Adipose tissue (tissue), 3 donors: ENCODE data around the gene ENGASE. TPM values are rescaled to one million over a fixed set of nuclear protein-coding genes. Genes with fewer than 3 reads are reported as not detected.

Experiments
- H3K27ac ChIP-seq: one replicate; pipeline ENCODE4 v1.5.1; 2013; ENCODE audit warnings: low read depth, low read length
- WGBS, 3 donors: extraction: QIAGEN DNeasy Blood & Tissue Kit; methylation state at CpG; one replicate each; pipeline ENCODE4 v1.1.7; 2013; 5-methylcytosine and 5-hydroxymethylcytosine counted together
- polyA plus RNA-seq, 3 donors: library from polyadenylated mRNA; stranded (reverse); fragments of 200-250 nt; gene quantifications; one replicate each; pipeline ENCODE4 v1.2.3, GENCODE V29; 2013
- donor health status: healthy with polysubstance abuse.
- donor health status: Bipolar disorder and iron deficiency.
- donor health status: healthy.

Gene ENGASE
- polyA plus RNA-seq, 3 donors, result 18.7 to 39.0 (median 33.7) TPM

GRCh38 chr17:79102214-79102613, 27.6 kb downstream of the ENGASE start:
- WGBS, 3 donors, result 71 to 86% (median 84%) methylated on average over 6 to 7 of the region's 7 CpGs
- no peak overlapping the region for H3K27ac ChIP-seq

GRCh38 chr17:79104898-79105600, 30.4 kb downstream of the ENGASE start:
- WGBS, 3 donors, result 66 to 81% (median 77%) methylated on average over 8 to 12 of the region's 12 CpGs
- no peak overlapping the region for H3K27ac ChIP-seq

- no peak overlapping the region for H3K27ac ChIP-seq
- WGBS, 3 donors, result 75 to 82% (median 79%) methylated on average over 14 of the region's 14 CpGs
These were observed 31.3 kb downstream of the ENGASE start for GRCh38 chr17:79105937-79106336.

GRCh38 chr17:79106958-79107357, 32.3 kb downstream of the ENGASE start:
- 89 to 95% (median 93%) methylated on average over 11 of the region's 11 CpGs for WGBS, 3 donors

DNA sequence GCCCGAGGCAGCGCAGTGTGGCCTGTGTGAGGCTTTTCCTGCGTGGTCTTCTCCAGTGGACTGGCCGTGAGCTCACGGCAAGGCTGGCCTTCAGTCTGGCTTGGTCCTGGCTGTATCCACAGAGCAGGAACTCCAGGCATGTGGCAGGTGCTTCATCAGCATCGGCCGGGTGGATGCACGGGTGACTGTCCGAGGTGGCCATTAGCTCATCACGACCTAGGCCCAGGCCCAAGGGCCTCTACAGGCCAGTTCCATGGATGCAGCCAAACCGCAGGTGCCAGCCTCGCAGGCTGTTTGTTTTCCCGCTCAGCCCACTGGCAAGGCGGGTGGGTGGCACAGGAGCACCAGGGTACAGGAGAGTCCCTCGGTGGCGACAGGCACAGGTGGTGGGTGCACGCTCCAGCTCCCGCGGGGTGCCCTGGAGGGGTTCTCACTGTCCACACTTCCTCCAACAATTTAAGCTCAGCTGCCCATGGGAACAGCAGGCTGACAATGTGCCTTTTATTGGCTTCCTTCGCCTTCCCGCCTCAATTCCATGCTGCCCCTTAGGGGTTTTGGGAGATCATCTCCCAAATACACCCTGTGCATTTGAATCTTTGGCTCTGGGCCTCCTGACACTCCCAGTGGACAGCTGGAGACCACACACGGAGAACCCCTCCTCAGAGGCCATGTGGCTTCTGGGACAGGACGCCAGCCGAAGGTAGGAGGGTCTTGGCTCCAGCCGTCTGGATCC, 33.0 kb downstream of the ENGASE start:
- 77 to 90% (median 84%) methylated on average over 25 of the region's 25 CpGs for WGBS, 3 donors
- H3K27ac ChIP-seq, result no peak overlapping the region

More at GRCh38 chr17:79106958-79107357, 32.3 kb downstream of the ENGASE start:
- H3K27ac ChIP-seq, result no peak overlapping the region

DNA sequence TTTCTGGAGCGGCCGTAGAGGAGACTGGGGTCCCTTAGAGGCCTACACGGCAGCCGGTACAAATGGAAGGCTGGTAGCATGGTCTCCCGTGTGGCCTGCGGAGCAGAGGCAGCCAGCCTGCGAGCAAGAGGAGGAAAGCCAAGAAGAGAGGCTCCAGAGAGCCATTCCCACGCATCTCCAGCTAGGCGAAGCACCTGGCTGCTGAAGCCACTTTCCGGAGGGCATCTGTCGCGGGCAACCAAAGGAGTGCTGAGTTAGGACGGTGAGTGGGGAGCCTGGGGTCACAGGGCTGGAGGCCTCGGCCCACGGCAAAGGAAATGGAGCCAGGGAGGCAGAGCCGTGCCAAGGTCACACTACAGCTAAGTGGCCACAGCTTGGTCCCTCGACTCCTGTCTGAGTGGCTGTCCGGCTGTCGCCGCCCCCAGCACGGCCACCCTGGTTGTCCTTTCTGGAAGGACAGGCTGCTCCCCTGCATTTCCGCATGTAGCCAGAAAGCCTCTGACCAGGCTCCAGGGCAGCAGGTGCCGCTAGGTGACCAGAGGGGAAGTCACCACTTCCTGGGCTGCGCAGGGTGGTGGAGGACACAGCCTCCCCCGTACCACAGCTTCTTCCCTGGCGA, 33.7 kb downstream of the ENGASE start:
- H3K27ac ChIP-seq, result no peak overlapping the region
- 70 to 72% (median 71%) methylated on average over 26 of the region's 26 CpGs for WGBS, 3 donors

DNA sequence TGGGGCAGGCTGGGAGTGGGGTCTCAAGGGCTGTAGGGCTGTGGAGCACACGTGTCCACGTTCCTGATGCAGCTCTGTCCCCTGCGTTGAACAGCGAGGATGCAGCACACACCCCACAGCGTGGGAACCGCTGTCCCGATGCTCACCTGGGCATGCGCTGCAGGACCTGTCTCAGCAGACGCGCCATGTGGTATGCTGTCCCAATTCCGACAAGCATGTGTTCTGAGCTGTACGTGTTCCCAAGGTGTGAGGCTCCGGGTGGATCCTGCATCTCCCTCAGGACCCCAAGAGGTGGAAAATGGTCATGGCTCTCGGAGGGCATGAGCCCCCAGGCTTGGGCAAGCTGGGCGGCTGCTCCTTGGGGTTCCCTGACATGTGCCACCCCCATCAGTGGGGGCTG, 34.2 kb downstream of the ENGASE start:
- no peak overlapping the region for H3K27ac ChIP-seq
- WGBS, 3 donors, result 65 to 85% (median 81%) methylated on average over 15 of the region's 15 CpGs

DNA sequence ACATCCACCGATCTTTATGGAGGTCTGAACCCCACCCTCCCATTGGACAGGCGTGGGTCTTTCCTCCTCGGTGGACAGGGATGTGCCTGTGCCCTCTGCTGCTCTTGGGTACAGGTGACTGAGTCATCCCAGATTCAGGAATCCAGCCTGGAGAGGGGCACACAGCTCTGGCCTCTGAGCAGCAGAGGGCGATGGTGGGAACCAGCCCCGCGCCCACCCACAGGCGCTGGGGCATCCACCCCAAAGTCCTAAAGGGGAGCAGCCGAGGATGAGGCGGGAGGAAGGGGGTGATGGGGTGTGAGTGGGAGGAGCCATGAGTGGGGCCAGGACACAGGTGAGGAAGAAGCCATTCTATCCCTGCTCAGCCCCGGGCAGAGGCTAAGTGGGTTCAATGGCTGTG, 35.0 kb downstream of the ENGASE start:
- no peak overlapping the region for H3K27ac ChIP-seq
- WGBS, 3 donors, result 38 to 50% (median 39%) methylated on average over 10 of the region's 10 CpGs

DNA sequence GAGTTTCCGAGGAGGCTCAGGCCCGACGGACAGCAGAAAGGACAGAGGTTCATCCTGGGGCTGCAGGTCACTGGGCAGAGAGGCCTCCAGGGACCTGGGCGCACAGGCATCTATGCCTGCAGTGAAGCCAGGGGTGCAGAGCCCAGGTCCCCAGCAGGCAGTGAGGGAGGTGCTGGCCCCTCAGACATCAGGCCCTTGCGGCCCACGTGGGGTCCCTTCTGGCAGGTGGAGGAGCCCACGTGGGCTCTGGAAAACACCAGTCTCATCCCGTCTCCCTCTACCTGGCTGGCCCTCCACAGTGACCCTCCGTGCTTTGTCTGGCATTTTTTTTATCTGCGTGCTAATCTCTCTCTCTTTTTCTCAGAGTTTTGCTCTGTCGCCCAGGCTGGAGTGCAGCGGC, 36.5 kb downstream of the ENGASE start:
- no peak overlapping the region for H3K27ac ChIP-seq
- 78 to 86% (median 85%) methylated on average over 12 of the region's 12 CpGs for WGBS, 3 donors

- H3K27ac ChIP-seq, result no peak overlapping the region
- 82 to 86% (median 85%) methylated on average over 10 to 11 of the region's 11 CpGs for WGBS, 3 donors
These were observed 37.8 kb downstream of the ENGASE start for GRCh38 chr17:79112471-79112870.

DNA sequence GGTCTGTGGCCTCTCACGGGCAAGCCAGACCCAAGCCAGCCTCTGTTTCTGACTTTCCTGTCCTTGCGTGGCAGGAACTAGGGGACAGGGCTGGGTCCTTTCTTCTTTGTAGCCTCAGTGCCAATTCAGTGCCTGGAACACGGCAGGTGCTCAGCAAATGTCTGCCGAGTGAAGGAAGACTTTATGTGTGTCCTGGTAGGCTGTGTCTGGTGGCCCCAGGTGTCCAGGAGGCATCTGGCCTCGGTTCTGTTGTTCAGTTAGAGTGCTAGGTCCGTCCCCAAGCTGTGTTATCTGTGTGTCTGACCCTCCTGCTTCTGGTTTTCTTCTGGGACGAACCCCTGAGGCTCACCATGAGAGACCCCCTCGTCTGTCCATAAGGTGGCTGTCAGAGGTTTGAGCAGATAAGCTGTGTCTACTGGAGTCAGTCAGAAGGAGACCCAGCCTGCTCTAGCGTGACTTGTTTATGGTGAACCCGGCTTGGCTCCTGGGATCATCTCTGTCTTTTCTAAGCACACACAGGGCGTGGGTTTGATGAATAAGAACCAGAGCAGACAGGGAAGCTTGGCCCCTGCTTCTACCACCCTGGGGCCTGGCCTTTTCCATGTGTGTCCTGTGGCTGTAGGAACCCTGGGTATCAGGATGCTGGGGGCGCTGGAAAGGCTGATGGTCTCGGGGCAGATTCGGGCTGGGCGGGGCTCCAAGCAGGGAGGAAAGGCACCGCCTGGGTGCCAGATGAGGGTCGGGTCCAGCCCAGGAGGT, 39.3 kb downstream of the ENGASE start:
- no peak overlapping the region for H3K27ac ChIP-seq
- 52 to 66% (median 62%) methylated on average over 17 of the region's 17 CpGs for WGBS, 3 donors

DNA sequence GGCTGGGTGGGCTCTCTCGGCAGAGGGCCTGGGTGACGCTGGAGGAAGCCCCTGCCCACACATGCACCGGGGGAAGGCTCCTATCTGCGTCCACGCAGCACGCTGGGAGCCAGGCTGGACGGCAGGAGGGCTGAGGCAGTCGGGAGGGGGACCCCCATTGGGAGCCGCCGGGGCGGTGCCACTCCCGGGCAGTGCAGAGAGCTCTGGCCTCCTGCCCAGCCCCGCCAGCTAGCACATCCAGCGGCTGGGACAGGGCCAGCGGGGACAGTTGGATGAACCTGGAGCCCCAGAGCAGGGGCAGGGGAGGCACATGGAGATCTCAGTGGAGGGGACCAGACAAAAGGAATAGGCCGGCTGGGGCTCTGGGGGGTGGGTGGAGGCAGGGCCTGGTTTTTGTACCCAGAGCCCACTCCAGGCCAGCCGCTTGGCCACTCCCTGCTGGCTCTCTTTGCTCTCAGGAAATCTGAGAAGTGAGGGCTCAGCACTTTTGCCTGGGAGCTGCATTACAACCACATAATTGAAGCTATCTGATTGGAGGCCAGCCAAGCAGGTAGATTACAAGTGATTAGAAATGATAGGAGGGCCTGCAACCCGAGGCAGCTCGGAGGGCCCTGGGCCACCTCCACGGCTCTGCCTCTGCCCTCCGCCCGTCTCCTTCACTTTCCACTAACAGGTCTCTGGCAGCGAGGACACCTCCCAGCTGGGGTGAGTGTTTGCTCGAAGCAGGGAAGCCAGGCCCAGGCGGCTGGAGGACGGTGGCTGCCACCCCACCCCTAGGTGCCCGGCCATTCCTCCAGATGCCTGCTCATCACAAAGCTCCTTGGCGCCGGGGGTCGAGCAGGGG, 40.1 kb downstream of the ENGASE start:
- 21 to 44% (median 37%) methylated on average over 28 to 30 of the region's 30 CpGs for whole genome bisulfite sequencing, 3 donors

GRCh38 chr17:79115487-79115886, 40.9 kb downstream of the ENGASE start:
- WGBS, 3 donors, result 64 to 76% (median 72%) methylated on average over 13 to 22 of the region's 22 CpGs
- H3K27ac ChIP-seq, result no peak overlapping the region

More for the DNA sequence above, 40.1 kb downstream of the ENGASE start:
- no peak overlapping the region for H3K27ac ChIP-seq

DNA sequence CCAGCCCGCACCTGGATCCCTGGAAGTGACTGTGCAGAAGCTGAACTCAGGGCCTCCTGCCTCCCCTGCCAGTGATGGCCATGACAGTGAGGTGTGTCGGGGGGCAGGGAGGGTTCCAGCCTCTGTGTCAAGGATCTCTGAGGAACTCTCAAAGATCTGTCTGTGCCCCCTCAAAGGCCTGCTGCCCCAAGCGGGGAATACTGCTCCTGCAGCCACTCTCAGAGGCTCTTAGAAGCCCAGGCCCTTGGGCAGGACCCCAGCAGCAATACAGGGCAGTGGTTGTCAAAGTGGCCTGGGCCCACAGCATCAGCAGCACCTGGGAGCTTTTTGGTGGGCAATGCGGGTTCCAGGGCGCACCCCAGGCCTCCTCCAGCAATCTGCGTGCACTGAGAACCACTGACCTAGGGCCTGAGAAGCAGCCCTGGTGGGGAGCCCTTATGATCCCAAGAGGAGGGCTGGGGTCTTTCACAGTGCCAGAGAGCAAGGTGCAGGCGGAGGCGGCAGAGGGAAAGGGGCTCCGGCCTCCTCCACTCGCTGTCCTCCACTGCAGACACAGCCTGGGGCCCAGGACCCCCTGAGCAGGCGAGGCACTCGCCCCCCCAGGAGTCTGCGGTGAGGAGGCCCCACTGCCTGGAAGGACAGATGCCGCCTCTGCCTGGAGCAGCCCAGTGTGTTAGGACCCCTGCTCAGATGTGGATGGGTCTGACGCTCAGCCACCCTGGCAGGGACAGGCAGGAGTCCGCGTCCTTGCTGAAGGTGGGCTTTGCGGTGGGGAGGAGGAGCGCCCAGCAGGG, 42.1 kb downstream of the ENGASE start:
- 91% methylated on average over 18 to 19 of the region's 19 CpGs for WGBS, 3 donors
- H3K27ac ChIP-seq, result no peak overlapping the region

- no peak overlapping the region for H3K27ac ChIP-seq
- 52 to 71% (median 65%) methylated on average over 21 of the region's 21 CpGs for WGBS, 3 donors
These were observed 43.4 kb downstream of the ENGASE start for GRCh38 chr17:79117905-79118487.

GRCh38 chr17:79118924-79119323, 44.3 kb downstream of the ENGASE start:
- 66 to 88% (median 86%) methylated on average over 4 of the region's 4 CpGs for WGBS, 3 donors
- no peak overlapping the region for H3K27ac ChIP-seq

- H3K27ac ChIP-seq, result no peak overlapping the region
- WGBS, 3 donors, result 73 to 86% (median 75%) methylated on average over 5 of the region's 5 CpGs
These were observed 45.6 kb downstream of the ENGASE start for GRCh38 chr17:79120259-79120658.
